ENCODE results near the gene TP63.

The TP63 gene

GRCh38 chr3:189849262-189849661 lies 218.1 kb downstream of the TP63 start:
- H3K79me1 ChIP-seq (ENCODE audit: low read length), result peaks cover 1% of the 10 kb centered on the region
- H3K9me3 ChIP-seq (ENCODE audit: insufficient read depth, low read depth, low read length), result no peaks in the 10 kb centered on the region
- H3K9ac ChIP-seq (ENCODE audit: low read length), result no peak overlapping the region
- H3K23ac ChIP-seq (ENCODE audit: low read length), result no peak overlapping the region
- no peak for DNase-seq
- peak overlapping the region; percentile 61 for H2BK12ac ChIP-seq (ENCODE audit: low read length)
- H4K8ac ChIP-seq (ENCODE audit: low read depth, low read length), result no peak overlapping the region
- peak overlapping the region; percentile 67 for H3K18ac ChIP-seq (ENCODE audit: low read length)
- H3K27ac ChIP-seq (ENCODE audit: low read depth, low read length), result no peak overlapping the region
- no peak overlapping the region for H4K91ac ChIP-seq (ENCODE audit: low read depth, low read length)
- no peaks in the 10 kb centered on the region for H3K27me3 ChIP-seq (ENCODE audit: insufficient read depth, low read length)
- H2AK5ac ChIP-seq (ENCODE audit: low read length), result no peak overlapping the region
- no peak overlapping the region for H2AFZ ChIP-seq (ENCODE audit: insufficient read depth, low read length, poor library complexity)
- H3K4me3 ChIP-seq (ENCODE audit: low read depth, low read length), result no peak overlapping the region
- no peaks in the 10 kb centered on the region for H3K79me2 ChIP-seq (ENCODE audit: control insufficient read depth, insufficient read depth, low read length, poor library complexity)
- no peaks in the 10 kb centered on the region for H3K36me3 ChIP-seq (ENCODE audit: control insufficient read depth in 1 of 2, insufficient read depth in 2 of 2, low read length in 2 of 2)
- no CpG with 5 or more reads among the region's 2 CpGs for WGBS (ENCODE audit: extremely low coverage, insufficient coverage, insufficient read length)
- no peak overlapping the region for H3K4ac ChIP-seq (ENCODE audit: low read depth, low read length)
- no peak overlapping the region for H3K4me2 ChIP-seq (ENCODE audit: low read length)
- no peaks in the 10 kb centered on the region for H3K4me1 ChIP-seq (ENCODE audit: control insufficient read depth in 1 of 2, insufficient read depth in 2 of 2, low read length in 2 of 2)
- H2BK120ac ChIP-seq (ENCODE audit: insufficient read depth, low read length, poor library complexity), result no peak overlapping the region
- H4K12ac ChIP-seq (ENCODE audit: low read depth, low read length), result no peak overlapping the region
- H3K14ac ChIP-seq (ENCODE audit: low read length), result no peak overlapping the region
- no peak overlapping the region for H2BK5ac ChIP-seq (ENCODE audit: low read depth, low read length, poor library complexity)

GRCh38 chr3:189851682-189852081 lies 220.5 kb downstream of the TP63 start:
- H3K36me3 ChIP-seq (ENCODE audit: control insufficient read depth in 1 of 2, insufficient read depth in 2 of 2, low read length in 2 of 2), result no peaks in the 10 kb centered on the region
- H3K4me1 ChIP-seq (ENCODE audit: control insufficient read depth in 1 of 2, insufficient read depth in 2 of 2, low read length in 2 of 2), result no peaks in the 10 kb centered on the region
- no peak overlapping the region for H2BK120ac ChIP-seq (ENCODE audit: insufficient read depth, low read length, poor library complexity)
- no peaks in the 10 kb centered on the region for H3K27me3 ChIP-seq (ENCODE audit: insufficient read depth, low read length)
- no peak overlapping the region for H3K27ac ChIP-seq (ENCODE audit: low read depth, low read length)
- H3K23ac ChIP-seq (ENCODE audit: low read length), result no peak overlapping the region
- no peak overlapping the region for H4K91ac ChIP-seq (ENCODE audit: low read depth, low read length)
- no peak overlapping the region for H2AK5ac ChIP-seq (ENCODE audit: low read length)
- H4K8ac ChIP-seq (ENCODE audit: low read depth, low read length), result no peak overlapping the region
- no peak overlapping the region for H2AFZ ChIP-seq (ENCODE audit: insufficient read depth, low read length, poor library complexity)
- no peak overlapping the region for H3K14ac ChIP-seq (ENCODE audit: low read length)
- H3K9me3 ChIP-seq (ENCODE audit: insufficient read depth, low read depth, low read length), result no peaks in the 10 kb centered on the region
- no peaks in the 10 kb centered on the region for H3K79me2 ChIP-seq (ENCODE audit: control insufficient read depth, insufficient read depth, low read length, poor library complexity)
- H3K4me3 ChIP-seq (ENCODE audit: low read depth, low read length), result no peak overlapping the region
- no peak overlapping the region for H3K9ac ChIP-seq (ENCODE audit: low read length)
- no peak overlapping the region for H2BK12ac ChIP-seq (ENCODE audit: low read length)
- H3K79me1 ChIP-seq (ENCODE audit: low read length), result no peaks in the 10 kb centered on the region
- DNase-seq, result no peak
- H3K4ac ChIP-seq (ENCODE audit: low read depth, low read length), result no peak overlapping the region
- H2BK5ac ChIP-seq (ENCODE audit: low read depth, low read length, poor library complexity), result no peak overlapping the region
- no peak overlapping the region for H4K12ac ChIP-seq (ENCODE audit: low read depth, low read length)
- H3K18ac ChIP-seq (ENCODE audit: low read length), result no peak overlapping the region
- no peak overlapping the region for H3K4me2 ChIP-seq (ENCODE audit: low read length)
- no CpG with 5 or more reads among the region's 4 CpGs for WGBS (ENCODE audit: extremely low coverage, insufficient coverage, insufficient read length)

- no peaks in the 10 kb centered on the region for H3K27me3 ChIP-seq (ENCODE audit: insufficient read depth, low read length)
These were observed 222.7 kb downstream of the TP63 start for GRCh38 chr3:189853906-189854305.

GRCh38 chr3:189860296-189860695 lies 229.1 kb downstream of the TP63 start:
- H3K4ac ChIP-seq (ENCODE audit: low read depth, low read length), result no peak overlapping the region
- H3K79me2 ChIP-seq (ENCODE audit: control insufficient read depth, insufficient read depth, low read length, poor library complexity), result no peaks in the 10 kb centered on the region
- H3K4me3 ChIP-seq (ENCODE audit: low read depth, low read length), result no peak overlapping the region
- no peak overlapping the region for H2AK5ac ChIP-seq (ENCODE audit: low read length)
- H3K27me3 ChIP-seq (ENCODE audit: insufficient read depth, low read length), result no peaks in the 10 kb centered on the region
- no peak overlapping the region for H3K4me2 ChIP-seq (ENCODE audit: low read length)
- H3K9me3 ChIP-seq (ENCODE audit: insufficient read depth, low read depth, low read length), result no peaks in the 10 kb centered on the region
- H3K18ac ChIP-seq (ENCODE audit: low read length), result no peak overlapping the region
- H3K9ac ChIP-seq (ENCODE audit: low read length), result no peak overlapping the region
- H2AFZ ChIP-seq (ENCODE audit: insufficient read depth, low read length, poor library complexity), result no peak overlapping the region
- H2BK5ac ChIP-seq (ENCODE audit: low read depth, low read length, poor library complexity), result no peak overlapping the region
- no peak overlapping the region for H3K23ac ChIP-seq (ENCODE audit: low read length)
- no peak overlapping the region for H2BK120ac ChIP-seq (ENCODE audit: insufficient read depth, low read length, poor library complexity)
- H4K12ac ChIP-seq (ENCODE audit: low read depth, low read length), result no peak overlapping the region
- H2BK12ac ChIP-seq (ENCODE audit: low read length), result no peak overlapping the region
- no peak for DNase-seq
- WGBS (ENCODE audit: extremely low coverage, insufficient coverage, insufficient read length), result no CpG with 5 or more reads among the region's 4 CpGs
- no peak overlapping the region for H3K14ac ChIP-seq (ENCODE audit: low read length)
- H3K27ac ChIP-seq (ENCODE audit: low read depth, low read length), result no peak overlapping the region
- H4K8ac ChIP-seq (ENCODE audit: low read depth, low read length), result no peak overlapping the region
- no peaks in the 10 kb centered on the region for H3K36me3 ChIP-seq (ENCODE audit: control insufficient read depth in 1 of 2, insufficient read depth in 2 of 2, low read length in 2 of 2)
- H3K79me1 ChIP-seq (ENCODE audit: low read length), result no peaks in the 10 kb centered on the region
- H3K4me1 ChIP-seq (ENCODE audit: control insufficient read depth in 1 of 2, insufficient read depth in 2 of 2, low read length in 2 of 2), result peaks cover 0 to 2% of the 10 kb centered on the region in 2 experiments
- H4K91ac ChIP-seq (ENCODE audit: low read depth, low read length), result no peak overlapping the region

More at GRCh38 chr3:189853906-189854305, 222.7 kb downstream of the TP63 start:
- H3K9me3 ChIP-seq (ENCODE audit: insufficient read depth, low read depth, low read length), result no peaks in the 10 kb centered on the region
- H3K27ac ChIP-seq (ENCODE audit: low read depth, low read length), result no peak overlapping the region
- H4K8ac ChIP-seq (ENCODE audit: low read depth, low read length), result no peak overlapping the region
- H3K18ac ChIP-seq (ENCODE audit: low read length), result no peak overlapping the region
- DNase-seq, result no peak
- H3K4ac ChIP-seq (ENCODE audit: low read depth, low read length), result no peak overlapping the region
- no peak overlapping the region for H2BK120ac ChIP-seq (ENCODE audit: insufficient read depth, low read length, poor library complexity)
- H3K79me1 ChIP-seq (ENCODE audit: low read length), result no peaks in the 10 kb centered on the region
- H3K9ac ChIP-seq (ENCODE audit: low read length), result no peak overlapping the region
- no peaks in the 10 kb centered on the region for H3K4me1 ChIP-seq (ENCODE audit: control insufficient read depth in 1 of 2, insufficient read depth in 2 of 2, low read length in 2 of 2)
- H3K14ac ChIP-seq (ENCODE audit: low read length), result no peak overlapping the region
- no peaks in the 10 kb centered on the region for H3K79me2 ChIP-seq (ENCODE audit: control insufficient read depth, insufficient read depth, low read length, poor library complexity)
- H3K4me2 ChIP-seq (ENCODE audit: low read length), result no peak overlapping the region
- H3K23ac ChIP-seq (ENCODE audit: low read length), result no peak overlapping the region
- no peak overlapping the region for H4K12ac ChIP-seq (ENCODE audit: low read depth, low read length)
- H2BK5ac ChIP-seq (ENCODE audit: low read depth, low read length, poor library complexity), result no peak overlapping the region
- H2BK12ac ChIP-seq (ENCODE audit: low read length), result no peak overlapping the region
- no peaks in the 10 kb centered on the region for H3K36me3 ChIP-seq (ENCODE audit: control insufficient read depth in 1 of 2, insufficient read depth in 2 of 2, low read length in 2 of 2)
- H4K91ac ChIP-seq (ENCODE audit: low read depth, low read length), result no peak overlapping the region
- no peak overlapping the region for H2AFZ ChIP-seq (ENCODE audit: insufficient read depth, low read length, poor library complexity)
- WGBS (ENCODE audit: extremely low coverage, insufficient coverage, insufficient read length), result no CpG with 5 or more reads among the region's 3 CpGs
- H2AK5ac ChIP-seq (ENCODE audit: low read length), result no peak overlapping the region
- no peak overlapping the region for H3K4me3 ChIP-seq (ENCODE audit: low read depth, low read length)

Measured in trophoblast cell (in vitro differentiated cells and primary cell).